KMS-11 (cell line): ENCODE results near the gene CORO2B.

Source experiments
- H2AFZ ChIP-seq: fragments of 200-600 bp; sonication (generic); 2 replicates; pipeline ENCODE4 v1.6.1; 2016; ENCODE audit warnings: antibody characterized with exemption, mixed run types, low read depth
- H3K27ac ChIP-seq: fragments of 200-600 bp; sonication (generic); 2 replicates; pipeline ENCODE4 v1.6.1; 2016; ENCODE audit warnings: mild to moderate bottlenecking, mixed run types
- H3K27me3 ChIP-seq: fragments of 200-600 bp; sonication (generic); 2 replicates; pipeline ENCODE4 v1.6.1; 2017; ENCODE audit warnings: mild to moderate bottlenecking, low read depth, mixed run types, moderate library complexity; ENCODE audit not compliant: insufficient read depth
- H3K36me3 ChIP-seq: fragments of 200-600 bp; sonication (generic); 2 replicates; pipeline ENCODE4 v1.6.1; 2017; ENCODE audit warnings: mild to moderate bottlenecking, mixed run types; ENCODE audit not compliant: insufficient read depth
- H3K4me1 ChIP-seq: fragments of 200-600 bp; sonication (generic); 2 replicates; pipeline ENCODE4 v1.6.1; 2016; ENCODE audit warnings: mild to moderate bottlenecking, low read depth, mixed run types; ENCODE audit not compliant: poor library complexity, severe bottlenecking
- H3K4me2 ChIP-seq: fragments of 200-600 bp; sonication (generic); 2 replicates; pipeline ENCODE4 v1.7.0; 2016; ENCODE audit warnings: mild to moderate bottlenecking, mixed run types
- H3K4me3 ChIP-seq: fragments of 200-600 bp; sonication (generic); IDR thresholded peaks from 2 replicates; pipeline ENCODE4 v1.6.1; 2017; ENCODE audit warnings: low read depth, low read length, mixed read lengths; ENCODE audit not compliant: insufficient read depth
- H3K79me2 ChIP-seq: fragments of 200-600 bp; sonication (generic); 2 replicates; pipeline ENCODE4 v1.6.1; 2016; ENCODE audit warnings: low read depth, mixed run types; ENCODE audit not compliant: insufficient read depth
- H3K9ac ChIP-seq: fragments of 200-600 bp; sonication (generic); 2 replicates; pipeline ENCODE4 v1.6.1; 2016; ENCODE audit warnings: mild to moderate bottlenecking, mixed run types
- H4K20me1 ChIP-seq: fragments of 200-600 bp; sonication (generic); 2 replicates; pipeline ENCODE4 v1.6.1; 2016; ENCODE audit warnings: mild to moderate bottlenecking, mixed run types; ENCODE audit not compliant: insufficient read depth
- CTCF ChIP-seq: fragments of 200-600 bp; sonication (generic); conservative IDR thresholded peaks from 2 replicates; pipeline ENCODE4 v1.6.1; 2017; ENCODE audit warnings: low read depth, mild to moderate bottlenecking, antibody characterized with exemption, low read length, moderate library complexity, mixed read lengths

The CORO2B gene

GRCh38 chr15:68632101-68632500 lies 53.3 kb downstream of the CORO2B start:
- Histone ChIP-seq H3K27ac (no peak overlapping the region), H3K4me2 (no peak overlapping the region), H4K20me1 (no peaks in the 10 kb centered on the region), H3K36me3 (no peaks in the 10 kb centered on the region), H2AFZ (no peak overlapping the region), H3K27me3 (no peaks in the 10 kb centered on the region), H3K4me1 (no peaks in the 10 kb centered on the region), H3K79me2 (no peaks in the 10 kb centered on the region), H3K4me3 (no peak overlapping the region), H3K9ac (no peak overlapping the region)
- no peak for TF ChIP-seq CTCF

- Histone ChIP-seq H3K27me3 (no peaks in the 10 kb centered on the region), H3K4me1 (no peaks in the 10 kb centered on the region), H4K20me1 (no peaks in the 10 kb centered on the region), H3K79me2 (no peaks in the 10 kb centered on the region), H3K9ac (no peak overlapping the region), H3K4me3 (no peak overlapping the region), H3K27ac (no peak overlapping the region), H3K36me3 (no peaks in the 10 kb centered on the region), H2AFZ (no peak overlapping the region), H3K4me2 (no peak overlapping the region)
- TF ChIP-seq CTCF, result no peak
Observed at GRCh38 chr15:68633231-68634121, 54.7 kb downstream of the CORO2B start.

- no peak overlapping the region for H3K4me2 ChIP-seq
- no peaks in the 10 kb centered on the region for H3K27me3 ChIP-seq
- H3K36me3 ChIP-seq, result no peaks in the 10 kb centered on the region
- no peak overlapping the region for H3K9ac ChIP-seq
- no peak overlapping the region for H3K4me3 ChIP-seq
- no peaks in the 10 kb centered on the region for H3K79me2 ChIP-seq
- no peaks in the 10 kb centered on the region for H3K4me1 ChIP-seq
- H4K20me1 ChIP-seq, result no peaks in the 10 kb centered on the region
- H2AFZ ChIP-seq, result no peak overlapping the region
- no peak for TF ChIP-seq CTCF
- no peak overlapping the region for H3K27ac ChIP-seq
Observed at GRCh38 chr15:68634122-68634482, 55.3 kb downstream of the CORO2B start.

- no peak overlapping the region for H3K4me2 ChIP-seq
- H3K36me3 ChIP-seq, result no peaks in the 10 kb centered on the region
- no peak for TF ChIP-seq CTCF
- no peaks in the 10 kb centered on the region for H3K79me2 ChIP-seq
- no peaks in the 10 kb centered on the region for H3K27me3 ChIP-seq
- no peak overlapping the region for H3K27ac ChIP-seq
- H3K4me1 ChIP-seq, result no peaks in the 10 kb centered on the region
- H2AFZ ChIP-seq, result no peak overlapping the region
- H3K4me3 ChIP-seq, result no peak overlapping the region
- H4K20me1 ChIP-seq, result no peaks in the 10 kb centered on the region
- H3K9ac ChIP-seq, result no peak overlapping the region
Observed at GRCh38 chr15:68634531-68634930, 55.7 kb downstream of the CORO2B start.
